Mammary epithelial cell (primary cell): ENCODE measurements around the gene FIBCD1.

Source experiments
- CTCF ChIP-seq, 2 donors: IDR thresholded peaks in 1 of 2; conservative IDR thresholded peaks in 1 of 2; 2 replicates each; pipeline ENCODE4 v1.5.1; 2011 to 2012; ENCODE audit warnings: inconsistent platforms in 2 of 2, low read length in 2 of 2, mild to moderate bottlenecking in 2 of 2, control low read depth in 1 of 2, low read depth in 1 of 2; ENCODE audit not compliant: insufficient read depth in 1 of 2; ENCODE audit errors: extremely low read depth in 1 of 2
- EZH2 ChIP-seq: IDR thresholded peaks from 2 replicates; pipeline ENCODE4 v1.6.1; 2012; ENCODE audit warnings: low read length, inconsistent platforms, borderline replicate concordance

GRCh38 chr9:130963916-130964315 lies 24.9 kb upstream of the FIBCD1 start:
- no peak for TF ChIP-seq CTCF (conservative IDR thresholded peaks at IDR 0.05 in 1 of 2, IDR thresholded peaks at IDR 0.05 in 1 of 2; ENCODE audit: extremely low read depth in 1 of 2, insufficient read depth in 1 of 2, low read depth in 1 of 2, low read length in 2 of 2)
- TF ChIP-seq EZH2, result no peak
